Endothelial cell of umbilical vein (primary cell): Measurements from ENCODE around the gene IL9R. TPM values are rescaled to one million over a fixed set of nuclear protein-coding genes. Genes with fewer than 3 reads are reported as not detected.
"Not testable (repeated sequence)": the region's sequence is repeated elsewhere in the genome, so short reads cannot be mapped to it uniquely, and the experiment has no call there.

Experiments used
- BruUV-seq: library from RNA; stranded (reverse); fragments of 400-500 nt; replicated peaks from 2 replicates; lab custom pipeline; 2021; lab: Mats Ljungman, UMichigan
- CTCF ChIA-PET: fragments of 300-600, 350-600 bp; sonication (Branson Sonifier 250); formaldehyde crosslinking; loops from one replicate; lab custom pipeline; 2021; ENCODE audit warnings: antibody characterized with exemption, inconsistent platforms; lab: Charles Lee
- POLR2A ChIA-PET: fragments of 300-600, 350-600 bp; sonication (Branson Sonifier 250); formaldehyde crosslinking; loops from one replicate; lab custom pipeline; 2021; ENCODE audit warnings: antibody characterized with exemption, inconsistent platforms; lab: Charles Lee
- DNase-seq: peaks from one replicate; pipeline ENCODE4 v3.0.0-alpha.2; 2011; ENCODE audit warnings: low read depth, low spot score
- FAIRE-seq: peaks from 2 replicates; lab custom pipeline; 2011; peaks lifted over from hg19 to GRCh38; lab: Jason Lieb, UNC
- H2AFZ ChIP-seq: 2 replicates; pipeline ENCODE4 v1.6.0; 2012; ENCODE audit warnings: low read depth, low read length, control low read depth, inconsistent platforms
- H3K27ac ChIP-seq: 2 replicates; pipeline ENCODE4 v1.5.1; 2011; ENCODE audit warnings: low read depth, mild to moderate bottlenecking, control low read depth, low read length, moderate library complexity; ENCODE audit not compliant: insufficient read depth
- H3K27me3 ChIP-seq, 2 experiments: 2 replicates each; pipeline versions ENCODE4 v1.6.0 to v1.6.1; 2011; ENCODE audit warnings: low read length in 2 of 2, mixed read lengths in 1 of 2; ENCODE audit not compliant: control insufficient read depth in 2 of 2, insufficient read depth in 2 of 2
- H3K36me3 ChIP-seq, 2 experiments: 2 replicates in 1 of 2; 3 replicates in 1 of 2; pipeline ENCODE4 v1.5.1; 2011; ENCODE audit warnings: low read length in 2 of 2, mild to moderate bottlenecking in 1 of 2, moderate library complexity in 1 of 2; ENCODE audit not compliant: control insufficient read depth in 2 of 2, insufficient read depth in 2 of 2; ENCODE audit errors: extremely low read depth in 1 of 2
- H3K4me1 ChIP-seq: 3 replicates; pipeline ENCODE4 v1.5.1; 2011; ENCODE audit warnings: mild to moderate bottlenecking, low read length; ENCODE audit not compliant: control insufficient read depth, insufficient read depth; ENCODE audit errors: extremely low read depth
- H3K4me2 ChIP-seq: 2 replicates; pipeline ENCODE4 v1.6.1; 2011; ENCODE audit warnings: low read length, control low read depth, mixed read lengths; ENCODE audit not compliant: insufficient read depth
- H3K4me3 ChIP-seq, 3 experiments: fragments of 200-600 bp in 1 of 3; sonication (generic), shearing (Covaris generic) in 1 of 3; replicated peaks in 1 of 3; 2 replicates each; pipeline ENCODE4 v1.5.1; 2011 to 2016; ENCODE audit warnings: control low read depth in 3 of 3, low read length in 3 of 3, mild to moderate bottlenecking in 2 of 3, inconsistent platforms in 1 of 3, low read depth in 1 of 3, moderate library complexity in 1 of 3; ENCODE audit not compliant: insufficient read depth in 1 of 3
- H3K79me2 ChIP-seq: 2 replicates; pipeline ENCODE4 v1.6.0; 2012; ENCODE audit warnings: low read length, inconsistent platforms; ENCODE audit not compliant: control insufficient read depth, insufficient read depth
- H3K9ac ChIP-seq: replicated peaks from 2 replicates; pipeline ENCODE3; 2011; ENCODE audit warnings: low read length, control low read depth; ENCODE audit not compliant: insufficient read depth; ENCODE audit errors: extremely low read depth
- H3K9me1 ChIP-seq: replicated peaks from 3 replicates; pipeline ENCODE4 v1.6.0; 2011; ENCODE audit warnings: mild to moderate bottlenecking, low read length; ENCODE audit not compliant: control insufficient read depth, insufficient read depth; ENCODE audit errors: extremely low read depth
- H3K9me3 ChIP-seq: replicated peaks from 2 replicates; pipeline ENCODE4 v1.5.1; 2012; ENCODE audit warnings: low read length, inconsistent platforms; ENCODE audit not compliant: control insufficient read depth, insufficient read depth
- H4K20me1 ChIP-seq: replicated peaks from 2 replicates; pipeline ENCODE3; 2011; ENCODE audit warnings: mild to moderate bottlenecking, low read length; ENCODE audit not compliant: control insufficient read depth, insufficient read depth; ENCODE audit errors: extremely low read depth
- JUN ChIP-seq: IDR thresholded peaks from 2 replicates; pipeline ENCODE4 v1.6.1; 2011; ENCODE audit warnings: borderline replicate concordance, low read depth; ENCODE audit not compliant: insufficient read length, insufficient read depth
- POLR2AphosphoS5 ChIP-seq: IDR thresholded peaks from 2 replicates; pipeline ENCODE4 v1.6.1; 2012; ENCODE audit warnings: low read depth, mild to moderate bottlenecking, control low read depth, low read length, moderate library complexity; ENCODE audit not compliant: insufficient read depth
- dilution Hi-C: fragments of 300-500 bp; cut with MboI; formaldehyde crosslinking; loops from one replicate; pipeline ENCODE4 v1.15.0; 2019; ENCODE audit warnings: low sequenced_read_pairs; ENCODE audit not compliant: extremely low pct_ligation_motif_present
- intact Hi-C: fragments of 100-400 bp; cut with micrococcal nuclease; formaldehyde crosslinking; loops from one replicate; pipeline ENCODE4 v1.10.0; 2022
- polyA plus RNA-seq, 4 experiments: library from polyadenylated mRNA; depleted of rRNA in 3 of 4; stranded (reverse) in 3 of 4; unstranded in 1 of 4; fragments of >200 nt; gene quantifications; 2 replicates each; pipeline versions ENCODE4 v1.2.1 to v1.2.3, GENCODE V29; 2011 to 2012; ENCODE audit warnings: missing spikeins in 1 of 4
- total RNA-seq: library from RNA; stranded (reverse); gene quantifications from 2 replicates; pipeline ENCODE4 v1.2.3, GENCODE V29; 2021

Gene IL9R
- total and polyA plus RNA-seq, 2 donors (not counting 3 experiments of a cell fraction or from before 2014, with no cell fraction given): not detected

DNA sequence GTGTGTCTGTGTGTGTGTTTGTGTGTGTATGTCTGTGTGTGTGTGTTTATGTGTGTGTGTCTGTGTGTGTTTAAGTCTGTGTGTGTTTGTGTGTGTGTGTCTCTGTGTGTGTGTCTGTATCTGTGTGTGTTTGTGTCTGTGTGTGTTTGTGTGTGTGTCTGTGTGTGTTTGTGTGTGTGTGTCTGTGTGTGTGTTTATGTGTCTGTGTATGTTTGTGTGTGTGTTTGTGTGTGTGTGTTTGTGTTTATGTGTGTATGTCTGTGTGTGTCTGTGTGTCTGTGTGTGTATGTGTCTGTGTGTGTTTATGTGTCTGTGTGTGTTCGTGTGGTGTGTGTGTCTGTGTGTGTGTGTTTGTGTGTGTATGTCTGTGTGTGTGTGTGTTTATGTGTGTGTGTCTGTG lies 11.4 kb downstream of the IL9R start:
- FAIRE-seq: no peak
- ChIA-PET POLR2A (no interaction called here), CTCF (no interaction called here)
- Histone ChIP-seq H3K4me2 (no peak overlapping the region), H3K9ac (no peak overlapping the region), H3K9me3 (no peaks in the 10 kb centered on the region), H3K4me3 (no peak overlapping the region), H3K36me3 (no peaks in the 10 kb centered on the region), H3K79me2 (no peaks in the 10 kb centered on the region), H3K27me3 (no peaks in the 10 kb centered on the region), H2AFZ (no peak overlapping the region), H3K27ac (no peak overlapping the region), H3K4me1 (no peaks in the 10 kb centered on the region), H4K20me1 (no peaks in the 10 kb centered on the region), H3K9me1 (no peaks in the 10 kb centered on the region)
- dilution Hi-C loops (no loop called here), intact Hi-C loops (no loop called here)
- no peak for DNase-seq
- TF ChIP-seq POLR2AphosphoS5: no peak
- TF ChIP-seq JUN: no peak
- BruUV-seq: no TSS peak

DNA sequence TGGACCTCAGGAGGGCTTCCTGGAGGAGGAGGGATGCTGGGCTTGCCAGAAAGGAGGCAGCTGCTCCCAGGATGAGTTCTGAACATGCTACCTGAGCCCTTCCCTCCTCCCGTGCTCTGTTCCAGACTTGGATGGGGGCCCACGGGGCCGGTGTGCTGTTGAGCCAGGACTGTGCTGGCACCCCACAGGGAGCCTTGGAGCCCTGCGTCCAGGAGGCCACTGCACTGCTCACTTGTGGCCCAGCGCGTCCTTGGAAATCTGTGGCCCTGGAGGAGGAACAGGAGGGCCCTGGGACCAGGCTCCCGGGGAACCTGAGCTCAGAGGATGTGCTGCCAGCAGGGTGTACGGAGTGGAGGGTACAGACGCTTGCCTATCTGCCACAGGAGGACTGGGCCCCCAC lies 12.2 kb downstream of the IL9R start:
- H3K4me2 ChIP-seq, H3K27me3 ChIP-seq, H3K9ac ChIP-seq, H3K79me2 ChIP-seq, H3K27ac ChIP-seq, H3K9me3 ChIP-seq, H3K36me3 ChIP-seq, intact Hi-C loops, POLR2A ChIA-PET, H4K20me1 ChIP-seq, BruUV-seq, dilution Hi-C loops, DNase-seq, H3K9me1 ChIP-seq, H3K4me3 ChIP-seq, H3K4me1 ChIP-seq, H2AFZ ChIP-seq, CTCF ChIA-PET, FAIRE-seq: not testable (repeated sequence)

- H3K4me3 ChIP-seq, BruUV-seq, H3K4me1 ChIP-seq, H3K9me1 ChIP-seq, POLR2A ChIA-PET, FAIRE-seq, H3K36me3 ChIP-seq, H4K20me1 ChIP-seq, intact Hi-C loops, H3K27me3 ChIP-seq, CTCF ChIA-PET, H3K27ac ChIP-seq, DNase-seq, H2AFZ ChIP-seq, dilution Hi-C loops, H3K9ac ChIP-seq, H3K79me2 ChIP-seq, H3K9me3 ChIP-seq, H3K4me2 ChIP-seq: not testable (repeated sequence)
These were observed 15.9 kb downstream of the IL9R start for GRCh38 chrX:156013286-156013953.

DNA sequence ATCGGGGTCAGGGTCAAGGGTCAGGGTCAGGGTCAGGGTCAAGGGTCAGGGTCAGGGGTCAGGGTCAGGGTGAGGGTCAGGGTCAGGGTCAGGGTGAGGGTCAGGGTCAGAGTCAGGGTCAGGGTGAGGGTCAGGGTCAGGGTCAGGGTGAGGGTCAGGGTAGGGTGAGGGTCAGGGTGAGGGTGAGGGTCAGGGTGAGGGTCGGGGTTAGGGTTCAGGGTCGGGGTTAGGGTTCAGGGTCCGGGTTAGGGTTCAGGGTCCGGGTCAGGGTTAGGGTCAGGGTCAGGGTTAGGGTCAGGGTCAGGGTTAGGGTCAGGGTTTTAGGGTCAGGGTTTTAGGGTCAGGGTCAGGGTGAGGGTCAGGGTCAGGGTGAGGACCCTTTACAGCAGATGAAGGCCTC lies 22.4 kb downstream of the IL9R start:
- H3K9me3 ChIP-seq, CTCF ChIA-PET, H3K36me3 ChIP-seq, dilution Hi-C loops, H3K9me1 ChIP-seq, POLR2A ChIA-PET, intact Hi-C loops, BruUV-seq, H3K4me1 ChIP-seq, H3K27ac ChIP-seq, H3K4me3 ChIP-seq, H3K27me3 ChIP-seq, H3K79me2 ChIP-seq, H3K4me2 ChIP-seq, DNase-seq, H3K9ac ChIP-seq, FAIRE-seq, H4K20me1 ChIP-seq, H2AFZ ChIP-seq: not testable (repeated sequence)
